Adipocyte (in vitro differentiated cells): ENCODE data around the gene F2R.
A peak's percentile ranks its signal among the peaks of the same experiment; 100 is the strongest.
"Not testable (repeated sequence)": the region's sequence is repeated elsewhere in the genome, so short reads cannot be mapped to it uniquely, and the experiment has no call there.

ENCODE experiments used
- DNase-seq: peaks from one replicate; pipeline ENCODE4 v3.0.0-alpha.2; 2015; ENCODE audit warnings: low read depth
- H3K27me3 ChIP-seq: replicated peaks from 2 replicates; pipeline ENCODE4 v1.7.0; 2013; ENCODE audit warnings: mild to moderate bottlenecking, low read length, moderate library complexity; ENCODE audit not compliant: control insufficient read depth, insufficient read depth
- H3K36me3 ChIP-seq: 2 replicates; pipeline ENCODE4 v1.7.0; 2013; ENCODE audit warnings: low read length, mild to moderate bottlenecking, moderate library complexity; ENCODE audit not compliant: control insufficient read depth, insufficient read depth, severe bottlenecking
- H3K4me1 ChIP-seq: 2 replicates; pipeline ENCODE4 v1.7.0; 2013; ENCODE audit warnings: mild to moderate bottlenecking, low read length, moderate library complexity; ENCODE audit not compliant: control insufficient read depth, insufficient read depth
- H3K4me3 ChIP-seq: 2 replicates; pipeline ENCODE4 v1.7.0; 2013; ENCODE audit warnings: mild to moderate bottlenecking, low read length, moderate library complexity
- H3K9ac ChIP-seq: 2 replicates; pipeline ENCODE4 v1.7.0; 2013; ENCODE audit warnings: mild to moderate bottlenecking, low read length, moderate library complexity
- H3K9me3 ChIP-seq: 2 replicates; pipeline ENCODE4 v1.7.0; 2013; ENCODE audit warnings: mild to moderate bottlenecking, low read length, moderate library complexity; ENCODE audit not compliant: control insufficient read depth

Gene F2R

DNA sequence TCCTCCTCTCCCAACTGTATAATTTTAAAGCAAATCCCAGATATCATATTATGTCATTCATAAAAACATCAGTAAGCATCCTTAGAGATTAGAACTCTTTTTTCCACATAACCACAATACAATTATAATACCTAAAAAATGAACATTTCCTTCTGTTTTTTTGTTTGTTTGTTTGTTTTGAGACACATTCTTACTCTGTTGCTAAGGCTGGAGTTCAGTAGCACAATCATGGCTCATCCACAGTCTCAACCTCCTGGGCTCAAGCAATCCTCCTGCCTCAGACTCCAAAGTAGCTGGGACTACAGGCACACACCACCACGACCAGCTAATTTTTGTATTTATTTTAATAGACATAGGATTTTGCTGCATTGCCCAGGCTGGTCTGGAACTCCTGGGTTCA is 8.0 kb downstream of the F2R start:
- no peaks in the 10 kb centered on the region for H3K27me3 ChIP-seq
- peaks cover 8% of the 10 kb centered on the region for H3K4me1 ChIP-seq
- no peaks in the 10 kb centered on the region for H3K9me3 ChIP-seq
- H3K36me3 ChIP-seq: no peaks in the 10 kb centered on the region
- no peak overlapping the region for H3K4me3 ChIP-seq
- DNase-seq: no peak
- no peak overlapping the region for H3K9ac ChIP-seq

DNA sequence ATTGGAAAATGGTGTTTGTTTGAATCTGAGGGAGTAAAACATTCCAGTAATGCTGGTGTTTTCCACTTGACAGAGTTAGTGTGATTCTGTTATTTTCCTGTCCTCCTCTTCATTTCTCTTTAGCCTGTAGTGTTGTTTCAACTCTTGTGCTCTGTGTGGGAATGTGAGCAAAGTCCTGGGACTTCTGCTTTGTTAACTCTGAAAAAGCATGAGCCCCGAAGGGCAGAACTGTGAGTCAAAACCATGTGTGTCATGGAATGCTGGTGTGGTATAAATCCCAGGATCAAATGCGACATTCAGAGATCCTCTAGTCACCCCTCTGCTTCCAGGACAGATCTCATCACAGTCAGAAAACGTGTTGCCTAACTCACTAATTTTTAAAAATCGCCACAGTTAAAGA is 8.9 kb downstream of the F2R start:
- peak; percentile 64 for DNase-seq
- Histone ChIP-seq H3K4me1 (peaks cover 8% of the 10 kb centered on the region), H3K27me3 (no peaks in the 10 kb centered on the region), H3K36me3 (peaks cover 6% of the 10 kb centered on the region), H3K9ac (no peak overlapping the region), H3K4me3 (no peak overlapping the region), H3K9me3 (peaks cover 8% of the 10 kb centered on the region)

DNA sequence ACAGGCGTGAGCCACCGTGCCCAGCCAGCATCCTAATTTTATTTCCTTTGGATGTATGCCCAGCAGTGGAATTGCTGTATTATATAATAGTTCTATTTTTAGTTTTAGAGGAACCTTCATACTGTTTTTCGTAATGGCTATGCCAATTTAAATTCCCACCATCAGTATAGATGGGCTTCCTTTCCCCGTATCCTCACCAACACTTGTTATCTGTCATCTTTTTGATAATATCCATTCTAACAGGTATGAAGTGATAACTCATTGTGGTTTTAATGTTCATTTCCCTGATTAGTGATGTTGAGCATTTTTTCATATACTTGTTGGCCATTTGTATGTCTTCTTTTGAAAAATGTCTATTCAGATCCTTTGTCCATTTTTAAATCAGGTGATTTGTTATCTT is 13.0 kb downstream of the F2R start:
- peaks cover 8% of the 10 kb centered on the region for H3K4me1 ChIP-seq
- no peak for DNase-seq
- H3K9ac ChIP-seq: no peak overlapping the region
- H3K4me3 ChIP-seq: no peak overlapping the region
- peaks cover 15% of the 10 kb centered on the region for H3K9me3 ChIP-seq
- H3K36me3 ChIP-seq: peaks cover 21% of the 10 kb centered on the region
- H3K27me3 ChIP-seq: no peaks in the 10 kb centered on the region

DNA sequence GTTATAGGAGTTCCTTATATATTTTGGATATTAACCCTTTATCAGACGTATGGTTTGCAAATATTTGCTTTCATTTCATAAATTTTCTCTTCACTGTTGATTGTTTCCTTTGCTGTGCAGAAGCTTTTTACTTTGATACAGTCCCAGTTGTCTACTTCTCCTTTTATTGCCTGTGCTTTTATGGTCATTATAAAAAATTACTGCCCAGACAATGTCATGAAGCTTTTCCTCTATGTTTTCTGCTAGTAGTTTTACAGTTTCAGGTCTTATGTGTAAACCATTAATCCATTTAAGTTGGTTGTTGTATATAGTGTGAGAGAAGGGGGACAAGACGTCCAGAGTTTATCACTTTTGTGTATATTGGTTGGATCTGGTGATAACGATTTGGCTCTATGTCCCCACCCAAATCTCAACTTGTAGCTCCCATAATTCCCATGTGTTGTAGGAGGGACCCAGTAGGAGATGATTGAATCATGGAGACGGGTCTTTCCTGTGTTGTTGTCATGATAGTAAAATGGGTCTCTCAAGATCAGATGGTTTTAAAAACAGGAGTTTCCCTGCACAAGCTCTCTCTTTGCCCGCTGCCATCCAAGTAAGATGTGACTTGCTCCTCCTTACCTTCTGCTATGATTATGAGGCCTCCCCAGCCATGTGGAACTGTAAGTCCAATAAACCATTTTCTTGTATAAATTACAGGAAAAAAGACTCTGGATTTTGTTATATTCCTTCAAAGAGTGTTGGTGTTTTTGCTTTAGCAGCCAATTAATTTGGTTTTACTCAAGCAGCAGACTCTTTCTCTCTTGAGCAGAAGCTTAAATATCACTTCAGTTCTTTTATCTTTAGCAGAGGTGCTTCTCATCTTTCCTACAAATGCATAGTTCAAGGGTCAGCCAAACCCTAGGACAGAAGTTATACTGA is 13.7 kb downstream of the F2R start:
- peaks cover 26% of the 10 kb centered on the region for H3K36me3 ChIP-seq
- no peak overlapping the region for H3K4me3 ChIP-seq
- H3K9ac ChIP-seq: no peak overlapping the region
- H3K9me3 ChIP-seq: peaks cover 15% of the 10 kb centered on the region
- H3K27me3 ChIP-seq: no peaks in the 10 kb centered on the region
- H3K4me1 ChIP-seq: peaks cover 7% of the 10 kb centered on the region
- DNase-seq: no peak

DNA sequence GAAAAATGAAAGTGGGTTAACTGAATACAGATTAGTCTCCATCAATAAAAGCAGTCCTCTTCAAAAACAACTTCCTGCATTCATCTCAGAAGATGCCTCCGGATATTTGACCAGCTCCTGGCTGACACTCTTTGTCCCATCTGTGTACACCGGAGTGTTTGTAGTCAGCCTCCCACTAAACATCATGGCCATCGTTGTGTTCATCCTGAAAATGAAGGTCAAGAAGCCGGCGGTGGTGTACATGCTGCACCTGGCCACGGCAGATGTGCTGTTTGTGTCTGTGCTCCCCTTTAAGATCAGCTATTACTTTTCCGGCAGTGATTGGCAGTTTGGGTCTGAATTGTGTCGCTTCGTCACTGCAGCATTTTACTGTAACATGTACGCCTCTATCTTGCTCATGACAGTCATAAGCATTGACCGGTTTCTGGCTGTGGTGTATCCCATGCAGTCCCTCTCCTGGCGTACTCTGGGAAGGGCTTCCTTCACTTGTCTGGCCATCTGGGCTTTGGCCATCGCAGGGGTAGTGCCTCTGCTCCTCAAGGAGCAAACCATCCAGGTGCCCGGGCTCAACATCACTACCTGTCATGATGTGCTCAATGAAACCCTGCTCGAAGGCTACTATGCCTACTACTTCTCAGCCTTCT is 16.6 kb downstream of the F2R start:
- peaks cover 7% of the 10 kb centered on the region for H3K4me1 ChIP-seq
- no peak for DNase-seq
- peaks cover 15% of the 10 kb centered on the region for H3K9me3 ChIP-seq
- no peak overlapping the region for H3K4me3 ChIP-seq
- H3K27me3 ChIP-seq: no peaks in the 10 kb centered on the region
- no peak overlapping the region for H3K9ac ChIP-seq
- H3K36me3 ChIP-seq: peaks cover 26% of the 10 kb centered on the region

DNA sequence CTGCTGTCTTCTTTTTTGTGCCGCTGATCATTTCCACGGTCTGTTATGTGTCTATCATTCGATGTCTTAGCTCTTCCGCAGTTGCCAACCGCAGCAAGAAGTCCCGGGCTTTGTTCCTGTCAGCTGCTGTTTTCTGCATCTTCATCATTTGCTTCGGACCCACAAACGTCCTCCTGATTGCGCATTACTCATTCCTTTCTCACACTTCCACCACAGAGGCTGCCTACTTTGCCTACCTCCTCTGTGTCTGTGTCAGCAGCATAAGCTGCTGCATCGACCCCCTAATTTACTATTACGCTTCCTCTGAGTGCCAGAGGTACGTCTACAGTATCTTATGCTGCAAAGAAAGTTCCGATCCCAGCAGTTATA is 17.1 kb downstream of the F2R start:
- Histone ChIP-seq H3K27me3 (no peaks in the 10 kb centered on the region), H3K9me3 (peaks cover 15% of the 10 kb centered on the region), H3K9ac (no peak overlapping the region), H3K4me1 (peaks cover 7% of the 10 kb centered on the region), H3K36me3 (peaks cover 26% of the 10 kb centered on the region), H3K4me3 (no peak overlapping the region)
- DNase-seq: no peak

DNA sequence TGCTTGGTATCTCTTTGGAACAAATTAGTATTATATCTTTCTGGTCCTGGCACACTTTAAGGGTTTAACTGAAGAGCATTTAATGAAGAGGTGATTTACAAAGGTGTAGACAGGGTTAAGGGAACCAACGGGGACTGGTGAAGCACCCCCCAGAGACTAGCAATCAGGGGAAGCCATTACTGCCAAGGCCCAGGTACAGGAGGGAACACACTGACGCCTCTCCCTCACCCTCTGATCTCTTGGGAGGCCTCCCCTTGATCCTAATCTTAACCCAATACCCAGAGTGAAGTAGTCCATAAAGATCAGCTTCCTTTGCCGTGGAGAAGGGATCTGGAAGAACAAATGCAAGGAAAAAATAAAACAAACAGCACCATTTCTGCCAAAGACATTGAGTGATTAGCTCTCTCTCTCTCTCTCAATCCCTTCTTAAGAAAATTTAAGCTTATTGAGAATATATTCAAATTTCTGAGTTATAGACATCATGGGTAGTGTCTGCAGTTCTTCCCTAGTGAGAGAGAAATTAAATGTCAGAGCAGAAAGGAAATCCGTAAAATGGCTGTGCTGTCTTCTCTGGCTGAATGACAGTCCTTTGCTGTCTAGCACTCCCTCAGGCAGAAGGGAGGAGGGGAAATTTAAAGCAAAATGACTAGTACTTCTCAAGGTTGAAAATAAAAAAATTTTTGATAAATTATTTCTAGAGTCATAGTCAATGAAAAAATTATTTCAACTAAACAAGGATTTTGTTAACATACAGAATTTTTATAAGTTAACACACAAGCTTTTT is 20.0 kb downstream of the F2R start:
- DNase-seq: no peak
- Histone ChIP-seq H3K9me3 (no peaks in the 10 kb centered on the region), H3K27me3 (no peaks in the 10 kb centered on the region), H3K4me3 (peak overlapping the region; percentile 55), H3K4me1 (peaks cover 7% of the 10 kb centered on the region), H3K36me3 (peaks cover 20% of the 10 kb centered on the region), H3K9ac (no peak overlapping the region)

DNA sequence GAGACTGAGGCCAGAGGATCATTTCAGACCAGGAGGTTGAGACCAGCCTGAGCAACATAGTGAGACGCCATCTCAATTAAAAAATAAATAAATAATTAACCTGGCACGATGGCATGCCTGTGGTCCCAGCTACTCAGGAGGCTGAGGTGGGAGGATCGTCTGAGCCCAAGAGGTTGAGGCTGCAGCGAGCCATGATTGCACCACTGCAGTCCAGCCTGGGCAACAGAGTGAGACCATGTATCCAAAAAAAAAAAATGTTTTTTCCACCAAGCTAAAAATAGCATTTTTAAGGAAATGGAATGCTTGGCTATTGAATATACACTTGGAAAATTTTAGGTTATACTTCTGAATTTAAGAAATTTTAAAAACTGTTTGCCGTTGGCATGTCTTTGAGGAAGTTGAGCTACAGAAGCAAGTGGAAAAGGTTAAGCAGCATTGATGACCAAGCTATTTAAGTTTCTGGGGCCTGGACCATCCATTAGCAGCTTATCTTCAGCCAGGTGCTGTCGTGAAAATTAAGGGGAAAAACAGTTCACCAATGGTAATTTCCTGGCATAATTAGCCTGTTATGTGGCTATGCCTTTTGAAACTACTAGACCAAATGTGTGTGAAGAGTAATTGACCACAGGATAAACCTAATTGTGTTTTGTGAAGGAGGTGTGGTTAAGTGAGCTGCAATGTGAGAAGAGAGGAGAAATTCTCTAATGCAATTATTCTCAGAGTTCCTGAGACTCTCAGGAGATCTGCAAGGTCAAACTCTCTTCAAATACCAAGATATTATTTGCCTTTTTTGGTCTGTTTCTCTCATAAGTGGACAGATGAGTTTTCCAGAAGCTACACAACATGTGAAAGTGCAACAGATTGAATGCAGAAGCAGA is 21.0 kb downstream of the F2R start:
- Histone ChIP-seq H3K9me3 (no peaks in the 10 kb centered on the region), H3K27me3 (no peaks in the 10 kb centered on the region), H3K4me1 (peaks cover 7% of the 10 kb centered on the region), H3K9ac (no peak overlapping the region), H3K4me3 (no peak overlapping the region), H3K36me3 (peaks cover 20% of the 10 kb centered on the region)
- no peak for DNase-seq

DNA sequence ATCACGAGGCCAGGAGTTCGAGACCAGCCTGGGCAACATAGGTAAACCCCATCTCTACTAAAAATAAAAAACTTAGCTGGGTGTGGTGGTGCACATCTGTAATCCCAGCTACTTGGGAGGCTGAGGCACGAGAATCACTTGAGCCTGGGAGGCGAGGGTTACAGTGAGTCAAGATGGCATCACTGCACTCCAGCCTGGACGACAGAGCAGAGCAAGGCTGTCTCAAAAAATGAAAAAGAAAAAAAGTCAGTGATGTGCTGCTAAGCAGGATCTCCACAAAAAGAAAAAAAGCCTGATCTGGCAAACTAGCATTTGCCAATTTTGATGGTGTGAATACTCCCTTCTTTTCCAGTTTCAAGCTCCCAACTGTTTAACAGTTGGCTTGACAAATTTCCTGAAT is 21.9 kb downstream of the F2R start:
- Histone ChIP-seq H3K36me3 (peaks cover 14% of the 10 kb centered on the region), H3K27me3 (no peaks in the 10 kb centered on the region), H3K9ac (no peak overlapping the region), H3K4me3 (no peak overlapping the region), H3K9me3 (no peaks in the 10 kb centered on the region), H3K4me1 (peaks cover 14% of the 10 kb centered on the region)
- DNase-seq: no peak

DNA sequence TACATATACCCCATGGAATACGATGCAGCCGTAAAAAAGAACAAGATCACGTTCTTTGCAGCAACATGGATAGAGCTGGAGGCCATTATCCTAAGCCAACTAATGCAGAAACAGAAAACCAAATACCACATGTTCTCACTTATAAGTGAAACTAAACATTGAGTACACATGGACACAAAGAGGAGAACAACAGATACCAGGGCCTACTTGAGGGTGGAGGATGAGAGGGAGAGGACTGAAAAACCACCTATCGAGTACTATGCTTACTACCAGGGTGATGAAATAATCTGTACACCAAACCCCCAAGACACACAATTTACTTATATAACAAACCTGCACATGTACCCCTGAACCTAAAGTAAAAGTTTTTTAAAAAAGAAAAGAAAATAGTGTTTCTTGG is 25.6 kb downstream of the F2R start:
- H3K4me1 ChIP-seq: peaks cover 32% of the 10 kb centered on the region
- H3K4me3 ChIP-seq, DNase-seq, H3K27me3 ChIP-seq, H3K9ac ChIP-seq, H3K36me3 ChIP-seq, H3K9me3 ChIP-seq: not testable (repeated sequence)
